ENCODE measurements around the gene PTCHD1.

The PTCHD1 gene

DNA sequence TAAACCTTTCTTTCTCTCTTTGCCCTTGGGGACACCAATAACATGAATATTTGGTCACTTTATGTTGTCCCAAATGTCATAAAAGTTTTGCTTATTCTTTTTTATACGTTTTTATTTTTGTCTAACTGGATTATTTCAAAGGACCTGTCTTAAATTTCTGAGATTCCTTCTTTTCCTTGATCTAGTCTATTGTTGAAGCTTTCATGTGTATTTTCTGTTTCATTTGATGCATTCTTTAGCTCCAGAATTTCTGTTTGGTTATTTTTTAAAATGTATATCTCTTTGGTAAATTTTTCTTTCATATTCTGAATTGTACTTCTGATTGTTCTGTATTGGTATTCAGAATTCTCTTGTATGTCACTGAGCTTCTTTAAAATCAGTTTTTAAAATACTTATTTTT, 88.3 kb downstream of the PTCHD1 start:
- no peak for FAIRE-seq

DNA sequence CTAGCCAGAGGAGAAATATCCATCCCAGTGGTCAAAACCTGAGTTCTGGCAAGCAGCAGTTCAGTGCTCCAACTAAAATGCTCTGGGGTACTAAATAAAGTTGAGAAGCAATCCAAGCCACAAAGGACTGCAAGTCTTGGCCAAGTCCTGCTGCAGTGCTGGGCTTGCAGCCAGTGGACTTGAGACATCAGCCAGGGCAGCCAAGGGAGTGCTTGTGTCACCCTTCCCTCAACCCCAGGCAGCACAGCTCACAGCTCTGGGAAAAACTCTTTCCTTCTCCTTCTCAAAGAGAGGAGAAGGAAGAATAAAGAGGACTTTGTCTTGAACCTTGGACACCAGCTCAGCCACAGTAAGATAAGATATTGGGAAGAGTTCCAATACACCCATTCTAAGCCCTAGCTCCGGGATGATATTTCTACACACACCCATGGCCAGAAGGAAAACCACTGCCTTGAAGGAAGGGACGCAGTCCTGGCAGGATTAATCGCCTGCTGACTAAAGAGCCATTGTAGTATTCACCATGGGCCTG, 99.8 kb downstream of the PTCHD1 start:
- FAIRE-seq = no peak

DNA sequence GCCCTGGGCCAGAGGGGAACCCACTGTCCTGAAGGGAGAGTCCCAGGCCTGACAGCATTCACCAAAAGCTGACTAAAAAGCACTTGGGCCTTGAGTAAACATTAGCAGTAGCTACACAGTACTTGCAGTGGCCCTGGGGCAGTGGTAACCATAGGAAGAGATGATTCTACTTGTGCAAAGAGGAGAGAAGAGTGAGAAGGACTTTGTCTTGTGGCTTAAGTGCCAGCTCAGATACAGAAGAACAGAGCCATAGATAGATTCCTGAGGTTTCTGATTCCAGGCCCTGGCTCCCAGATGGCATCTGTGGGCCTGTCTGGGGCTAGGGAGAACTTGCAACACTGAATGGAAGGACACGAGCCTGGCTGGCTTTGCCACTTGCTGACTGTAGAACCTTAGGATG, 100.5 kb downstream of the PTCHD1 start:
- FAIRE-seq = no peak

DNA sequence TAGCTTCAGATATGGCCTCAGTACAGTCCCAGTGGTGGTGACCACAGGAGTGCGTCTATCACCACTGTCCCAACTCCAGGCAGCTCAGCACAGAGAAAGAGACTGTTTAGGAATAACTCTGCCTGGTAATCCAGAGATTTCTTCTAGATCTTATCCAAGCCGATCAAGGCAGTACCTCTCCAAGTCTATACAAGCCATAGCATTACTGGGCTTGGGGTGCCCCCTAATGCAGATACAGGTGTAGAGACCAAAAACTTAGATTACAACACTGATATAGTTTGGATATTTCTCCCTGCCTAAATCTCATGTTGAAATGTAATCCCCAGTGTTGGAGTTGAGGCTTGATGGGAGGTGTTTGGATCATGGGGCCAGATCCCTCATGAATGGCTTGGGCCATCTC, 100.9 kb downstream of the PTCHD1 start:
- no peak for FAIRE-seq

DNA sequence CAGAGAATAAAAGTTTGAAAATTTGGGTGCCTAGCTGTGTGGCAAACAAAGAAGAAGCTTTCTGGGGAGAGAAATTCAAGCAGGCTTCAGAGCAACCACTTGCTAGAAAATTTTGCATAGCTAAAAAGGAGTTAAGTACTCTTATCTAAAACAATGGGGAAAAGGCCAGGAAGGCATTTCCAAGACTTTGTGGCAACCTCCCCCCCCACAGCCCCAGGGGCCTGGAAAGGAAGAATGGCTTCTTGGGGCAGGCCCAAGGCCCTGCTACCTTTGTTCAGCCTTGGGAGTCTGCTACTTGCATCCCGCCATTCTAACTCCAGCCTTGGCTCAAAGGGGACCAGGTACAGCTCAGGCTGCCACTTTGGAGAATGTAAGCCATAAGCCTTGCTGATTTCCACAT, 102.2 kb downstream of the PTCHD1 start:
- FAIRE-seq = no peak

DNA sequence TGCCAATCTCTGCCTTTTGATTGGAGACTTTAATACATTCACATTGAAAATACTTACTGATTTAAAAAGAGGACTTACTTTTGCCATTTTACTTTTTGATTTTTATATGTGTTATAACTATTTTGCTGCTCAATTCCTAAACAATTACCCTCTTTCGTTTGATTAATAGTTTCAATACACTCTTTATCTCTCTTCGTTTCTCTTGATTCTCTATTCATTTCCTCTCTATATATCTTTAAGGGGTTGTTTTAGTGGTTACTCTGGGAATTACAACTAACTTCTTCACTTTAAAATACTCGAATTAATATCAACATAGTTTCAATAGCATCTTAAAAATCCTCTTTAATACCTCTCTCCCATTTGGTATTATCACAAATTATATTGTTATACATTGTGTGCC, 116.6 kb downstream of the PTCHD1 start:
- peak; percentile 47 for FAIRE-seq
